Mucosa of rectum (tissue), 2 donors: Measurements from ENCODE around the gene TRAPPC2L.

ENCODE experiments used
- H3K27ac ChIP-seq, 2 donors: one replicate each; pipeline ENCODE4 v1.7.0; 2013; ENCODE audit warnings: inconsistent platforms in 2 of 2, low read depth in 2 of 2, low read length in 2 of 2
- H3K27me3 ChIP-seq, 2 donors: one replicate each; pipeline ENCODE4 v1.7.0; 2013; ENCODE audit warnings: low read length in 2 of 2; ENCODE audit not compliant: control insufficient read depth in 2 of 2, insufficient read depth in 2 of 2
- H3K36me3 ChIP-seq, 2 donors: one replicate each; pipeline ENCODE4 v1.7.0; 2013; ENCODE audit warnings: low read length in 2 of 2; ENCODE audit not compliant: control insufficient read depth in 2 of 2, insufficient read depth in 2 of 2
- H3K4me1 ChIP-seq, 2 donors: one replicate each; pipeline ENCODE4 v1.7.0; 2013; ENCODE audit warnings: low read length in 2 of 2, mild to moderate bottlenecking in 1 of 2; ENCODE audit not compliant: control insufficient read depth in 2 of 2, insufficient read depth in 2 of 2
- H3K4me3 ChIP-seq, 2 donors: one replicate each; pipeline ENCODE4 v1.7.0; 2013; ENCODE audit warnings: low read length in 2 of 2
- H3K9ac ChIP-seq, 2 donors: one replicate each; pipeline ENCODE4 v1.7.0; 2013; ENCODE audit warnings: low read length in 2 of 2, low read depth in 1 of 2, mild to moderate bottlenecking in 1 of 2
- H3K9me3 ChIP-seq, 2 donors: one replicate each; pipeline ENCODE4 v1.7.0; 2013; ENCODE audit warnings: low read length in 2 of 2; ENCODE audit not compliant: control insufficient read depth in 2 of 2
- donor health status: healthy.
- donor health status: Normal muscosa, but diverticular disease.

The TRAPPC2L gene

DNA sequence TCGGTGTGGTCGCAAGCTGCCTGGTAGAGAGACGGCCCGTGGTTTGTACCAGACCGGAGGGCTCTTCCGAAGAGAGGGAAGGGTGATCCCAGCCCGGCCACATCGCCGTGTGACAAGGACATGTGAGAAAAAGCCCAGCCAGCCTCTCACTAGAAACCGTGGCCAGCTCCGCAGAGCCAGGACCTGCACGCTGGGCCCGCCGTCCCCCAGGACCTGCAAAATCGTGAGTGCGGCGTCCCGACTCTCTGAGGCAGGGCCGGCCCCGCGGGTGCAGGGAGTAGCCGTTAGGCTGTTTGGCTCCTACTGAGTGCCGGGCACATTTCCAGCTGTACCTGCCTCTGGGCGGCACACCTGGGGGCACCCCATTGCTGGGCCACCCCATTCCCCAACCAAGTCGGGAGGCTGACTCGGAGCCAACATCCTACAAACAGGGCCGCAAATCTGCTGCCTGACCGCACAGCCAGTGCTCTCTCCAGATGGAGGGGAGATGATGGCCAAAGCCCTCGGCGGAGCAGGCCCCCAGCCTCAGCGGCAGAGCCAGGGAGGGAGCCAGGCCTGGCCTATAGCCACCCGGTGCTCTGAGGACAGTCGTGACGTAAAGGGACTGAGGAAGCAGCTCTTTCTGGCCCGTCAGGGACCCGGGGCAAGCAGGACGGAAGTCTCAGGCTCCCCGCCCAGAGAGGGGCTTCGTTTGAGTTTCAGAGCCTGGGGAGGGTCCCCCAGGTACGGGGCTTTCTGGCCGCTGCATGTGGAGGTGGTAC is 43.2 kb downstream of the TRAPPC2L start:
- Histone ChIP-seq H3K27ac (no peak overlapping the region), H3K27me3 (no peaks in the 10 kb centered on the region), H3K4me1 (no peaks in the 10 kb centered on the region)

GRCh38 chr16:88900662-88901052 is 43.7 kb downstream of the TRAPPC2L start:
- H3K4me1 ChIP-seq, result no peaks in the 10 kb centered on the region

More for the DNA sequence above, 43.2 kb downstream of the TRAPPC2L start:
- Histone ChIP-seq H3K36me3 (no peaks in the 10 kb centered on the region), H3K9me3 (no peaks in the 10 kb centered on the region), H3K9ac (no peak overlapping the region), H3K4me3 (no peak overlapping the region)

DNA sequence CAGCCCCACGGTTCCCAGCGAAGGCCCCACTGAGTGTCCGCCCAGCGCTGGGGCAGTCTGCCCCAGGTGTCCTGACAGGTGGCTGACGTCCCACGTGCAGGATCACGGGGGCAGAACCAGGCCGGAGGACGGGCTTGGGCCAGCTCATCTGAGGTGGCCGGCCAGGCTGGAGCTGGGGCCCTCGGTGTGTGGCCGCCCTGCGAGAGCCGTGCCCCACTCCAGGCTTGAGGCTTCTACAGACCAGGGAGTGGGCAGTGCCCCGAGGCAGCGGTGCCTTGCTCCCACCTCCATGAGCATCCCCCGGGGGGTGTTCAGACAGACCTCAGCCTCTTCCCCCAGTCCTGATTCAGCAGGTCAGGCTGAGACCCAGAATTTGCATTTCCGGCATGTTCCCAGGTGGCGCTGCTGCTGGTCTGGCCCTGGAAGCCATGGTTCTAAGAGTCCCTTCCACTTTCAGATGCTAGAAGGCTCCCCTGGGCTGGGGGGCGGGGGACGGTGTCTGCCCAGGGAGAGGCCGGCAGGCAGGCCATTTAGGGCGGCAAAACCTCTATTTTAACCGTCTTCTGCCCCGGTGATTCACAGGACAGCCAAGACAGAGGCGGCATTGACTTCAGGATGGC is 44.9 kb downstream of the TRAPPC2L start:
- H3K4me1 ChIP-seq, result no peaks in the 10 kb centered on the region
- H3K4me3 ChIP-seq, result no peak overlapping the region
- no peaks in the 10 kb centered on the region for H3K36me3 ChIP-seq
- H3K27ac ChIP-seq, result no peak overlapping the region
- H3K9ac ChIP-seq, result no peak overlapping the region
- H3K9me3 ChIP-seq, result no peaks in the 10 kb centered on the region
- H3K27me3 ChIP-seq, result no peaks in the 10 kb centered on the region

More at GRCh38 chr16:88900662-88901052, 43.7 kb downstream of the TRAPPC2L start:
- H3K36me3 ChIP-seq, result no peaks in the 10 kb centered on the region
- H3K27me3 ChIP-seq, result no peaks in the 10 kb centered on the region
- H3K9me3 ChIP-seq, result no peaks in the 10 kb centered on the region
- H3K9ac ChIP-seq, result no peak overlapping the region
- H3K27ac ChIP-seq, result no peak overlapping the region
- H3K4me3 ChIP-seq, result no peak overlapping the region

GRCh38 chr16:88902744-88903143 is 45.8 kb downstream of the TRAPPC2L start:
- Histone ChIP-seq H3K36me3 (no peaks in the 10 kb centered on the region), H3K9ac (no peak overlapping the region), H3K4me1 (no peaks in the 10 kb centered on the region), H3K27me3 (no peaks in the 10 kb centered on the region), H3K27ac (no peak overlapping the region), H3K4me3 (no peak overlapping the region), H3K9me3 (no peaks in the 10 kb centered on the region)

DNA sequence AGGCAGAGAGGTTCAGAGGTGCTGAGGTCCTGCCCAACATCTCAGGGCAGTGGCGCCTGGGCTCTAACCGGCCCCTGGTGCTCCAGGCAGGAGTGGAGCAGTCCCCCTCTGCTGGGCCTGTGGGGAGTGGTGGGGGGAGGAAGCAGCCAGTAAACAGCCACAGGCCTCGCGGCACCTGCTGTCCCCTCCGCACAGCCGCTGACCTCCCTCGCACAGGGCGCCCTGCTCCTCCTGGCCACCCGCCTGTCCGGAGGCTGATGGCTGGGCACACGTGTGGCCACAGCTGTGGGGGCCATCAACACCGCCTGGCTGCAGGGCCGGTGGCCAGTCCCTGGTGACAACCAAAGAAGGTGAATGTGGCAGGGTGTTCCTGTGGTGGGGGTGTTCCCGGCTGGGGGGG is 46.3 kb downstream of the TRAPPC2L start:
- Histone ChIP-seq H3K4me1 (no peaks in the 10 kb centered on the region), H3K36me3 (no peaks in the 10 kb centered on the region), H3K9ac (no peak overlapping the region), H3K4me3 (no peak overlapping the region), H3K9me3 (no peaks in the 10 kb centered on the region), H3K27ac (no peak overlapping the region), H3K27me3 (no peaks in the 10 kb centered on the region)

DNA sequence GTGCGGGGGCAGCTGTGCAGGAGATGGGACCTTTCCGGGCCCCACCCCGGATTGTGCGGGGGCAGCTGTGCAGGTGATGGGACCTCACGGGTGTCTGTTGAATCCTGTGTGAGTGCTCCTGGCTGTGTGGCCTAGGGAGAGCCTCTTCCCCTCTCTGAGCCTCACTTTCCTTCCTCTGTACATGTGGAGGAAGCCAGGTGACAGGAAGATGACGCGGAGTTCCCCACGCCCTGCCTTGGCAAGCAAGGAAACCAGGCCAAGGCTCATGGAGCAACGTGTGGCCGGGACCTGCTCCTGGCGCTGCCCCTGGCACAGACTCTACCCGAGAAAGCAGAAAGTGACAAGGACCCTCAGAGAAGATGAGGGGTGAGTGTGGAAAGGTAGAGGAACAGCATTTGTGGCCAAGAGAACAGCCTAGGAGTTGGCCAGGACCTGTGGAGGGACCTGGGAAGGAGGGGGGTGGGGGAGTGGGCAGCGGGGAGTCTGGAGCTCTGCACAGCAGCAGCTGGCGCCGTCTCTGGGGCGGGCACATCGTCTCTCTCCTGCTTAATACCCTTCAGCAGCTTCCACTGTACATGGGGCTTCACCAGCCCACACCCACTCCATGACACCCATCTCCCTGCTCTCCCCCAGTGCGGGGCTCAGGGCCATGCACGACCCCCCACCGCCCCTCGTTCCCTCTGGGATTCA is 47.9 kb downstream of the TRAPPC2L start:
- Histone ChIP-seq H3K27ac (no peak overlapping the region), H3K9me3 (no peaks in the 10 kb centered on the region), H3K4me3 (no peak overlapping the region), H3K36me3 (no peaks in the 10 kb centered on the region), H3K9ac (no peak overlapping the region), H3K27me3 (no peaks in the 10 kb centered on the region), H3K4me1 (no peaks in the 10 kb centered on the region)

GRCh38 chr16:88905563-88905962 is 48.6 kb downstream of the TRAPPC2L start:
- no peaks in the 10 kb centered on the region for H3K9me3 ChIP-seq
- no peaks in the 10 kb centered on the region for H3K27me3 ChIP-seq
- no peak overlapping the region for H3K4me3 ChIP-seq
- no peak overlapping the region for H3K27ac ChIP-seq
- no peaks in the 10 kb centered on the region for H3K36me3 ChIP-seq
- H3K4me1 ChIP-seq, result no peaks in the 10 kb centered on the region
- H3K9ac ChIP-seq, result no peak overlapping the region

DNA sequence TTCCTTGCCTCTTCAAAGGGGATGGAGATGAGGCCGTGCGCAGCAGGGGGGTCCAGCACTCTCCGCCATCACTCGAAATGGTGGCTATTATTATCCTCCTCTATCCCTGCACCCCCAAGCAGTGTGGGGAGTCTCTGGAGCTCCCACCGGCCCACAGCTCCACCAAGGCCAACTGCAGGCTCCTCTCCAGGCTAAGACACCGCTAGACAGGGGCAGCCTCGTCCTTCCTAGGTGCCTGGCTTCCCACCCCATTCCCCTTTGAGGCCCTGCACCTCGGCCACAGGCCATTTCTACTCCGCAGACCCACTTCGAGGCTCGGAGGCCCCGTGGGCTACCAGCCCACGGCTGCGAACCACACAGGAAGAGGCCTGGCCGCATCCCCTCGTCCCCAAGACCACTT is 49.1 kb downstream of the TRAPPC2L start:
- H3K9me3 ChIP-seq, result no peaks in the 10 kb centered on the region
- no peak overlapping the region for H3K27ac ChIP-seq
- no peaks in the 10 kb centered on the region for H3K27me3 ChIP-seq
- H3K9ac ChIP-seq, result no peak overlapping the region
- H3K4me3 ChIP-seq, result no peak overlapping the region
- H3K36me3 ChIP-seq, result no peaks in the 10 kb centered on the region
- H3K4me1 ChIP-seq, result no peaks in the 10 kb centered on the region

DNA sequence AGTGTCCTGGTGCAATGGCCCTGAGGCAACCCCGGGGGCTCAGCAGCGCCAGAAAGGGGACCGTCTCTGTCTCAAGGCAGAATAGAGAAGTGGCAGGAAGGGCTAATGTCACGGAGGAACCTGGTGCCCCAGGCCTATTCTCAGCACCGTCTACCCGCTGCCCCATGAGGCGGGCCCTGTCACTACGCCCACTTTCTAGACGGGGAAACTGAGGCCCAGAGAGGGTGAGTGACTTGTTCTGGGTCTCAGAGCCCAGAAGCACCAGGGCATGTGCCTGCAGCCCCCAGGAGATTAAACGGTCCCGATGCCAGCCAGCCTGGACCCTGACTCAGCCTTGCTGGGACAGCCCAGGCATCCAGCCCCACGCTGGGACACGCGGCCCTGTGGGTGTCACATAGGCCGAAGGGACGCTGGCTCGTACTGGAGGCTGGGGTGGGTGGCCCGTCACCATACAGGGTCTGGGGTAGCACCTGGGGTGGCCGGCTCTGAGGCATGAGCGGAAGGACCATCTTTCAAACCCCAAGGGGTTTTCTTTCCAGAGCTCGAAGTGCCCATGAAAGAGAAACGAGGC is 49.7 kb downstream of the TRAPPC2L start:
- no peak overlapping the region for H3K9ac ChIP-seq
- H3K4me3 ChIP-seq, result no peak overlapping the region
- no peaks in the 10 kb centered on the region for H3K4me1 ChIP-seq

DNA sequence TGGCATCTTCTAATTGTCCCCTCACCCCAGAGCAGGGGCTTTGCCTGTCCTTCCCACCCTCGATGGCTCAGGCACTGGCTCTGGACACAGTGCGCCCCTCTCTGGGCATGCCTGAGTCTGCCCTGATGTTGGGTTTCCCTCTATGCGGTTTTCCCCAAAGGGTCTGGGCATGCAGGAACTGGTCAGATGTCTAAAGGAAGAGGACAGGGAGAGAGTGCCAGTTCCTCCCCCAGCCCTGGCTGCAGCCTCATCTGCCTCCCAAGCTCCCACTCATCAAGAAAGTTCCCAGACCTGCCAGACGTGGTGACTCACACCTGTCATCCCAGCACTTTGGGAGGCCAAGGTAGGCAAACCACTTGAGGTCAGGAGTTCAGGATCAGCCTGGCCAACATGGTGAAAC is 50.8 kb downstream of the TRAPPC2L start:
- no peaks in the 10 kb centered on the region for H3K36me3 ChIP-seq
- H3K4me3 ChIP-seq, result no peak overlapping the region
- H3K27me3 ChIP-seq, result no peaks in the 10 kb centered on the region
- H3K9me3 ChIP-seq, result no peaks in the 10 kb centered on the region
- H3K9ac ChIP-seq, result no peak overlapping the region
- no peaks in the 10 kb centered on the region for H3K4me1 ChIP-seq
- H3K27ac ChIP-seq, result no peak overlapping the region

More for the DNA sequence above, 49.7 kb downstream of the TRAPPC2L start:
- Histone ChIP-seq H3K27ac (no peak overlapping the region), H3K27me3 (no peaks in the 10 kb centered on the region), H3K36me3 (no peaks in the 10 kb centered on the region), H3K9me3 (no peaks in the 10 kb centered on the region)
